ENCODE measurements around the gene DDA1. TPM values are rescaled to one million over a fixed set of nuclear protein-coding genes. Genes with fewer than 3 reads are reported as not detected.

Gene DDA1
- total and polyA plus RNA-seq, 2 of the 13 experiments (the other 11 are each of a cell fraction or from before 2014, with no cell fraction given) = 24.5 to 26.0 TPM

DNA sequence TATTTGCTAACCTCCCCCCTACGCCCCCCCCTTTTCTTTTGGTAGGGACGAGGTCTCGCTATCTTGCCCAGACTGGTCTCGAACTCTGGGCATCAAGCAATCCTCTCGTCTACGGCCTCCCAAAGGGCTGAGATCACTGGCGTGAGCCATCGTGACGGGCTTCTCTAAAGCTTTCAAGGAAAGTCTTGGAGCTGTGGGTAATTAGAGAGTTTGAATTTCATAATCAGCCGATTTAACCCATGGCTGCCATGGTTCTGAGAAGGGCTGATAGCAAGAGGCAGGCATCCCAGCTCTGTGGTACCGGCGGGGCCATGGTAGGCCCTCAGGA lies 5.5 kb upstream of the DDA1 start:
- H3K9me3 ChIP-seq (ENCODE audit: low read length) = no peaks in the 10 kb centered on the region
- H3K4me3 ChIP-seq (replicated peaks in 1 of 3; ENCODE audit: insufficient read depth in 1 of 3, low read depth in 2 of 3, low read length in 3 of 3) = peak overlapping the region; percentile 47 to 81 (median 61); a peak in 5 of 6 replicates
- peaks cover 33% of the 10 kb centered on the region for H3K4me1 ChIP-seq (ENCODE audit: insufficient read depth, low read length)
- 41% methylated on average over 8 of the region's 12 CpGs for WGBS (ENCODE audit: low lambda C conversion rate)
- intact Hi-C loops (cut with micrococcal nuclease; ENCODE audit: unreplicated experiment) = loop anchor here (1.0 kb wide), 1 partner anchor 89 kb away; the partner anchor contains the start of gene USE1
- no peak overlapping the region for H2AFZ ChIP-seq (ENCODE audit: low read length)
- H4K20me1 ChIP-seq (ENCODE audit: insufficient read depth, low read length) = no peaks in the 10 kb centered on the region
- no peaks in the 10 kb centered on the region for H3K36me3 ChIP-seq (replicated peaks in 1 of 2; ENCODE audit: control insufficient read depth in 1 of 2, insufficient read depth in 2 of 2, low read length in 2 of 2)
- no peak for DNase-seq (ENCODE audit: low spot score)
- no peak overlapping the region for H3K27ac ChIP-seq (ENCODE audit: extremely low read length, insufficient read depth, low read length)
- POLR2A ChIA-PET = interaction anchor here (0.8 to 1.8 kb wide), 4 partner anchors 13 to 79 kb away, joined by 3 to 5 read pairs (median 4); no protein-coding TSS in a partner anchor
- in situ Hi-C loops (cut with HindIII; ENCODE audit: extremely low pct_ligation_motif_present, low pct_unique_long_range_greater_than_20kb) = no loop called here
- H3K27me3 ChIP-seq (ENCODE audit: control insufficient read depth in 1 of 2, insufficient read depth in 2 of 2, low read length in 2 of 2) = no peaks in the 10 kb centered on the region
- peaks cover 3% of the 10 kb centered on the region for H3K79me2 ChIP-seq (ENCODE audit: insufficient read depth, low read length)
- FAIRE-seq = no peak
- CTCF ChIA-PET (ENCODE audit: low intra/inter-chr PET ratio, low total read pairs) = no interaction called here
- TF ChIP-seq ZNF282 (IDR thresholded peaks at IDR 0.05; ENCODE audit: partially characterized antibody) (no peak), ZBTB1 (CRISPR knock-in tag; IDR thresholded peaks at IDR 0.05; ENCODE audit: borderline replicate concordance) (no peak), ZNF121 (CRISPR knock-in tag; IDR thresholded peaks at IDR 0.05) (0 out of 2 replicates have a peak, but pooled peaks have one; percentile 19), ZSCAN29 (CRISPR knock-in tag; conservative IDR thresholded peaks at IDR 0.05) (no peak), SKI (IDR thresholded peaks at IDR 0.05; ENCODE audit: partially characterized antibody) (no peak), ZNF3 (CRISPR knock-in tag; IDR thresholded peaks at IDR 0.05) (no peak)
- TF ChIP-seq, protein P1, sequence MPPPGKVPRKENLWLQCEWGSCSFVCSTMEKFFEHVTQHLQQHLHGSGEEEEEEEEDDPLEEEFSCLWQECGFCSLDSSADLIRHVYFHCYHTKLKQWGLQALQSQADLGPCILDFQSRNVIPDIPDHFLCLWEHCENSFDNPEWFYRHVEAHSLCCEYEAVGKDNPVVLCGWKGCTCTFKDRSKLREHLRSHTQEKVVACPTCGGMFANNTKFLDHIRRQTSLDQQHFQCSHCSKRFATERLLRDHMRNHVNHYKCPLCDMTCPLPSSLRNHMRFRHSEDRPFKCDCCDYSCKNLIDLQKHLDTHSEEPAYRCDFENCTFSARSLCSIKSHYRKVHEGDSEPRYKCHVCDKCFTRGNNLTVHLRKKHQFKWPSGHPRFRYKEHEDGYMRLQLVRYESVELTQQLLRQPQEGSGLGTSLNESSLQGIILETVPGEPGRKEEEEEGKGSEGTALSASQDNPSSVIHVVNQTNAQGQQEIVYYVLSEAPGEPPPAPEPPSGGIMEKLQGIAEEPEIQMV (CRISPR knock-in tag; IDR thresholded peaks at IDR 0.05; ENCODE audit: low read depth) = no peak
- H3K9ac ChIP-seq (ENCODE audit: insufficient read depth, low read depth, low read length) = peak overlapping the region; percentile 58; the same call in 1 of the 2 replicates
- no peak for ATAC-seq
- BruUV-seq (replicated peaks) = no TSS peak
- peak overlapping the region; percentile 97 for H3K4me2 ChIP-seq (ENCODE audit: low read depth, low read length)
